NCI-H82 treated with DMSO at 0.1 percent for 48 hours (cell line): ENCODE results near the gene THBS2.
A peak's percentile ranks its signal among the peaks of the same experiment; 100 is the strongest.
"Not testable (repeated sequence)": the region's sequence is repeated elsewhere in the genome, so short reads cannot be mapped to it uniquely, and the experiment has no call there.

Source experiments
- DNase-seq: peaks from one replicate; lab custom pipeline; 2025; ENCODE audit not compliant: unreplicated experiment; lab: John Stamatoyannopoulos, UW

The THBS2 gene

DNA sequence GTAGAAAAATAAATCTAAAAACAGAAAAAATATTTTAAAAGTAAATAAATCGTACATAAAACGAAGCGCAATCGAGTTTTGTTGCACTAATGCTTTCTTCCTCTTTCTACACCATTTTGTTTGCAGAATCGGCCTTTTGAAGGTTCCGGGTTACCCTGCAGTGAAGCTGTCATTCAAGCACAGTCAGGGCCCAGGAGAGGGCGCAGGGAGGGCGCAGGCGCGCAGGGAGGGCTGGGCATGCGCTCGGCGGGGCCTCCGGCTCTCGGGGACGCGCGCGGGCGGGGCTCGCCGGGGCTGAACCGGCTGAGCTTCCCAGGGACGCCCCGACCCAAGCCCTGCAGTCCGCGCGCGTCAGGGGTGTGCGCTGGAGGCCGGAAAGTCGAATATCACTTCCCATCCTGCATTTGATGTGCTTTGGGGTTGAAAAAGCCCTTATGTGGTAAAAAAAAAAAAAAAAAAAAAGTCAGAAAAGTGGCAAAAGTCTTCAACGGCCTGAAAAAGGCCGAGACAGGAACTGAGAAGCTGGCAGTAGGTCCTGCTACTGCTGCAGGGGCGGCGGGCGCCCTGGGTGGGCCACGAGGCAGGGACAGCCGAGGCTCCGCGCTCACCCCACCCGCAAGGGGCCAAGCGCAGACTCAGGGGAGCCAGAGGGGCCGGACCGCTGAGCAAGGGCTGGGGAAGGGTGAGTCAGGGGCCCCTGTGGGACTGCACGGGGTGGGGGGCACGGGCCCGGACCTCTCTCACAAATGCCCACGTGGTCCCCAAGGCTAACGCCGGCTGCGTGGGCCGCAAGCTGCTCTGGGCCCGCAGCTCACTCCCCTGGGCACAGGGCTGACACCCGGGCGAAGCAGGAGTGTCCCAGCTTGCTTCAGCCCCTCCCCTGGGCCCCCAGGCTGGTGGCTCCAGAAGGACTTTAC, 40.5 kb downstream of the THBS2 start:
- DNase-seq, result peak; percentile 8

GRCh38 chr6:169212436-169212835, 41.2 kb downstream of the THBS2 start:
- no peak for DNase-seq

- no peak for DNase-seq
These were observed 41.8 kb downstream of the THBS2 start for GRCh38 chr6:169211881-169212280.

GRCh38 chr6:169210611-169211010, 43.0 kb downstream of the THBS2 start:
- no peak for DNase-seq

GRCh38 chr6:169208011-169208410, 45.6 kb downstream of the THBS2 start:
- no peak for DNase-seq

- no peak for DNase-seq
These were observed 46.2 kb downstream of the THBS2 start for GRCh38 chr6:169207482-169207881.

DNA sequence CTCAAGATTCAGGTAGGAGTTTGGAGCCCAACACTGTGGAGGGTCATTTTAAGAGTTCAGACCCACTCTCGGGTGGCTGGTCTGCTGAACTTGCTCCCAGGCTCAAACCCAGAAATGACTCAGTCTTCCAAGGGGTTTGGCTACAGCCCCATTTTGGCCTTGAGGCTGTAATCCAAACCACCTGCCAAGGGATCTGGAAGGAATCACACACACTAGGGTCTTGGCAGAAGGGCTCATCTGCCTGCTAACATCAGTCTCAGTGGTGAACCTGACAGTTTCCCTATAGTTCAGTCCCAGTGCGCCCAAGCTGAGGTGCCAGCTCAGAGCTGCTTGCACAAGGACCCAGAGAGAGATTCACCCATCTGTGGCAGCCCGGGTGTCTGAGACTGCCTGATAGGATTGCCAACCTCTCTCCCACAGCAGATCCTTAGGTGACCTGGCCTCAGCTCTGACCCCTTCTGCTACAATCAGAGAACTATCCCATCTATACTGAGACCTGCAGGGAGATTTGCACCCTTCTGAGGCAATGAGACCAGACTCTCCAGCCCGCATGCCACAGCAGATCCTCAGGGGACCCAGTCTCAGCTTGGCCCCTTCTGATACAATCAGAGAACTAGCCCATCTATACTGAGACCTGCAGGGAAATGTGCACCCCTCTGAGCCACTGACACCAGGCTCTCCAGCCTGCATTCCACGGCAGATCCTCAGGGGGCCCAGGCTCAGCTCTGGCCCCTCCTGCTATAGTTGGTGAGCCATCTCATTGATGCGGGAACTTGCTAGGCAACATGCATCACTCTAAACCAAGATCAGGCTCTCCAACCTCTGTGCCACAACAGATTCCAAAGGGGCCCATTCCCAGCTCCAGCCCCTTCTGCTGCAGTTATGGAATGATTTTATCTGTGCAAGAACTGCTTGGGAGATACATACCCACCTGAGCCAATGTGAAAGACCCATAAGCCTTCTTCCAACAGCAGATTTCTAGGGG, 48.2 kb downstream of the THBS2 start:
- DNase-seq, result no peak

GRCh38 chr6:169204167-169204566, 49.5 kb downstream of the THBS2 start:
- no peak for DNase-seq

GRCh38 chr6:169201985-169202384, 51.7 kb downstream of the THBS2 start:
- no peak for DNase-seq

DNA sequence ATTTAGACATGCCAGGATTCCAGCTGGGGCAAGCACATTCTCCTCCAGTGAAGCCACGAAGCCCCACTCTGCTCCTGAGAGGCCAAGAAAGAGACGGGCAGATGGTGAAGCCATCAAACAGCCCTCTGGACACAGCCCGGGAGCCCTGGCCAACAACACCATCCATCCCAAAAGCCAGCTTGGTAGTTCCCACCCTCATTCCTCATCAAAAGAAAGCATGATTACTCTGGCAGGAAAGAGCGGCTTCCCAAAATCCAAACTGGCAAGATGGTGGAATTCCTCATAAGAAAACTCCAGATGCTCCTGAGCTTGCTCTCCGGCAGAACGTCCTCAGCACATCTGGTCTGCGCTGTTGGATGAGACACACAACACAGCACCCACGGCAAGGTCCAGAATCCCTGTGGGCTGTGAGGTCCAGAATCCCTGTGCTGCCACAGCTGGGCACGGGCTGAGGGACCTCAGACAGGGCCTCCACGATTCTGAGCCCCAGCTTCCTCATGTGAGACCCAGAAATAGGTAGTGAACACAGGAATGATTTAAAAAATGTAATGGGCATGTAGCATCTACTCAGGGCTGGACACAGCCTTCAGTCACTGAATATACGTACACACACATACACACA, 52.6 kb downstream of the THBS2 start:
- DNase-seq, result no peak

- DNase-seq, result no peak
These were observed 53.9 kb downstream of the THBS2 start for GRCh38 chr6:169199625-169200335.

DNA sequence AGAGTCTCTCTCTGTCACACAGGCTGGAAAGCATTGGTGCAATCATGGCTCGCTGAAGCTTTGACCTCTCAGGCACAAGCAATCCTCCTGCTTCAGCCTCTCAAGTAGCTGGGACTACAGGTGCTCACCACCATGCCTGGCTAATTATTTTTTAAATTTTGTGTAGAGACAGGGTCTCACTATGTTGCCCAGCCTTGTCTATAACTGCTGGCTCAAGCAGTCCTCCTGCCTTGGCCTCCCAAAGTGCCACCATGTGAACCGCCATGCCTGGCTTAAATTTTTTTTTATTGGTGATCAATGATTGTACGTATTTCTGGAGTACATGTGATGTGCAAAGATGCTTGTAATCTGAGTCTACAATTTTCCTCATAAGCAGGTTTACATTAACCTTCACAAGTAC, 54.8 kb downstream of the THBS2 start:
- no peak for DNase-seq

GRCh38 chr6:169197929-169198328, 55.7 kb downstream of the THBS2 start:
- DNase-seq, result not testable (repeated sequence)

GRCh38 chr6:169196279-169196678, 57.4 kb downstream of the THBS2 start:
- DNase-seq, result not testable (repeated sequence)

- DNase-seq, result no peak
These were observed 58.9 kb downstream of the THBS2 start for GRCh38 chr6:169194737-169195136.

- DNase-seq, result no peak
These were observed 62.7 kb downstream of the THBS2 start for GRCh38 chr6:169190970-169191369.

- DNase-seq, result no peak
These were observed 63.5 kb downstream of the THBS2 start for GRCh38 chr6:169190144-169190584.

DNA sequence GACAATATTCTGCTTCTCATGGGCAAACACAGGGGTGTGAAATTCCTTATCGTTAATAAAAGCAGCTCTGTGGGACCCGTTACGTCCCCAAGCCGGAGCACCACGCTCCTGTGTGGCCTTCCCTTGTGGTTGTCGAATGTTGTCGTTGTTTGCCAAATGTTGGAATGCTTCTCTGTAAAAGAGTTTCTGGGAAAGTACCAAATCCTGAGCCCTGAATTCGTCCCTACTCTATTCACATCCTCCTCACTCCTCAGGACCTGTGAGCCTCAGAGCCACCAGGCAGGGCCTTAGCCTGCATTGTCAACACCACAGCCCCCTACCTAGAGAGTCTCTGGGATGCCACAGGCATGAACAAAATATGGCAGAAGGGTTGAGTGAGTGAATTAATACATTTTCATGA, 64.0 kb downstream of the THBS2 start:
- DNase-seq, result no peak

- DNase-seq, result no peak
These were observed 64.5 kb downstream of the THBS2 start for GRCh38 chr6:169189182-169189581.

GRCh38 chr6:169188475-169188874, 65.2 kb downstream of the THBS2 start:
- no peak for DNase-seq
